HG02840 (cell line): ENCODE data around the gene CRYAB.

Experiments
- ATAC-seq: cut with Tn5 transposase; IDR thresholded peaks from one replicate; pipeline ENCODE4 v1.9.1; 2021; ENCODE audit warnings: mild to moderate bottlenecking, moderate library complexity, moderate number of reproducible peaks; ENCODE audit not compliant: unreplicated experiment, low FRiP score

Gene CRYAB, protein sequence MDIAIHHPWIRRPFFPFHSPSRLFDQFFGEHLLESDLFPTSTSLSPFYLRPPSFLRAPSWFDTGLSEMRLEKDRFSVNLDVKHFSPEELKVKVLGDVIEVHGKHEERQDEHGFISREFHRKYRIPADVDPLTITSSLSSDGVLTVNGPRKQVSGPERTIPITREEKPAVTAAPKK

DNA sequence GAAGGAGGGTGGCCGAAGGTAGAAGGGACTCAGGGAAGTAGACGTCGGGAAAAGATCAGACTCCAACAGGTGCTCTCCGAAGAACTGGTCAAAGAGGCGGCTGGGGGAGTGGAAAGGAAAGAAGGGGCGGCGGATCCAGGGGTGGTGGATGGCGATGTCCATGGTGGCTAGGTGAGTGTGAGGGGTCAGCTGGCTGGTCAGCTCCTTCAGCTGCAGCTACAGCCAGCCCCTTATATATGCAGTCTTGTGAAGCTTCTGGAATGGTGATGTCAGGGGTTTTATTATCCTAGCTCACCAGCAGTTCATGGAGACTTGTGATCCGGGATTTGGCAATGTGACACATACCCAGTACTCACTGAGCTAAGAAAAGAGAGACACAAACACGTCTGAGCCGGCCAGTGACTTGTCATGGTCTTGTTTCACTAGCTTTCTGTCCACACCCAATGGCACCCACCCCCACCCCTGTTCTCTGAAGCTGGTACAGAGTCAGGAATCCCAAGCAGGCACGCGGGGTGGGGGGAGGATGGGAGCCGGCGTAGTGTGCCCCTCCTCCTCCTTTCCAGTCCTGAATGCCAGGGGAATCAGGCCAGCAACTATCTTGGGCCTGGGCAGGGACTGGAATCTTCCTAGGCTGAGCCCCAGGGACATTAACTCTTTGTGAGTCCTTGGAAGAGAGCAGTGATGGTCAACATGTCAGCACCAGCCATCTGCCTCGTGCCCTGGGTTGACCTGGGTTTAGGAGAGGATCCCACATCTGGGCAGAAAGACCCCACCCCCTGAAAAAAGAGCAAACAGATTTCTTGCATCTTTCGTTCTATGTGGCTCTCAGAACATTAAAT, at the start of gene CRYAB:
TSS of gene CRYAB (minus strand) at position 208 of the 839 bp plus-strand sequence. CDS start at position 162, 46 bp downstream.
- no peak for ATAC-seq

DNA sequence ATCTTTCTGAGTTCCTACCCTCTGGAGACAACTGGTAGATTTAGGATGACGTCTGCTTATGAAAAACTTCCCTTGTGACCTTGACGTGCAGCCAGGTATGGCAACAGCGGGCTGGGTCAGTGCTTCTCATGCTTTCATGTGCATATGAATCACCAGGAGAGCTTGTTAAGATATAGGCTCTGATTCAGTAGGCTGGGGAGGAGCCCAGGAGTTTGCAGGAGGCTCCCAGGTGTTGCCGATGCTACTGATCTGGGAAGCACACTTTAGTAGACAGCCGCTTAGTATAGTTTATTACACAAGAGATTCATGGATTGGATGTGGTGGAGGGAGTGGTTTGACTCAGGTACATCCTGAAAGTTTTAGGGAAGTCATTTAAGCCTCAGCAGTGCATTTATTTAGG, 49.3 kb upstream of the CRYAB start:
- no peak for ATAC-seq

DNA sequence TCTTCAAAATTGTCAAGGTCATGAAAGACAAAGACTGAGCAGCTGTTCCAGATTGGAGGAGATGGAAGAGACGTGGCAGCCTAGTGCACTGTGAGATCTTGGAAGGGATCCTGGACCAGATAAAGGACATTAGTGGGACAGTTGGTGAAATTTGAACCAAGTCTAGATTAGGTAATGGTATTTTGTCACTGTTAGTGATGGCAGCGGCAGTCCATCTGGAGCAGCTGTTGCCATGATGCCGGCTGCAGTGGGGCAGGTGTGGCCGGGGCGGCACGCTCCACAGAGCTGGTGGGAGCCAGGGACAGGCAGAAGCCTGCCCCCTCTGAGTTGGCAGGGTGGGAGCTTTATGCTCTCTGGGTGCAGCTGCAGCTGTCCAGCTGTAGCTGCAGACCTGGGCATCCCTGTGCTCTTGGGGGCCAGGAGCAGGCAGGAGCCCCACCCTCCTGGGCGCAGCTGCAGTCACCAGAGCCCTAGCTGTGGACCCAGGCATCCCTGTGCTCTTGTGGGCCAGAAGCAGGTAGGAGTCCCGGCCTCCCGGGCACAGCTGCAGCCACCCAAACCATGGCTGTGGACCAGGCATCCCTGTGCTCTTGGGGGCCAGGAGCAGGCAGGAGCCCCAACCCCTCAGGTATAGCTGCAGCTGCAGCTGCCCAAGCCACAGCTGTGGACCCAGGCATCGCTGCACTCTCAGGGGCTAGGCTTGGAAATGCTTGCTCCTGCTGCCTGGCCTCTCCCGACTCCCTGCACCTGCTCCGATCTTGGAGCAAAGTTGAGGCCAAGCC, 46.3 kb upstream of the CRYAB start:
- ATAC-seq: no peak

DNA sequence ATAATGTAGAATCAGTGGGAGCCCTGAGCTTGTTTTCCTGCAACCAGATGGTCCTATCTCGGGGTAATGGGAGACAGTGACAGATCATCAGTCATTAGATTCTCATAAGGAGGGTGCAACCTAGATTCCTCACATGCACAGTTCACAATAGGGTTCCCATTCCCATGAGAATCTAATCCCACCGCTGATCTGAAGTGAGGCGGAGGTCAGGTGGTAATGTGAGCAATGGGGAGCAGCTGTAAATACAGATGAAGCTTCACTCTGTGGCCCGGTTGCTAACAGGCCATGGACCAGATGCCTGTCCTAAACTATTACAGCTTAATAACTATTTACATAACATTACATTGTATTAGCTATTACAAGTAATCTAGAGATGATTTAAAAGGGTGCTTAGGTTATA, 42.6 kb upstream of the CRYAB start:
- ATAC-seq: no peak

DNA sequence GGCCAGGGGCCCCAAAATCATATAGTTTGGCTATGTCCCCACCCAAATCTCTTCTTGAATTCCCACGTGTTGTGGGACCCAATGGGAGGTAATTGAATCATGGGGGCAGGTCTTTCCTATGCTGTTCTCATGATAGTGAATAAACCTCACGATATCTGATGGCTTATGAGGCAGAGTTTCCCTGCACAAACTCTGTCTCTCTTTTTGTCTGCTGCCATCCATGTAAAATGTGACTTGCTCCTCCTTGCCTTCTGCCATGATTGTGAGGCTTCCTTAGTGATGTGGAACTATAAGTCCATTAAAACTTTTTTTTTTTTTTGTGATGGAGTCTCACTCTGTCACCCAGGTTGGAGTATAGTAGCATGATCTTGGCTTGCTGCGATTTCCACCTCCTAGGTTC, 40.0 kb upstream of the CRYAB start:
- ATAC-seq: no peak

DNA sequence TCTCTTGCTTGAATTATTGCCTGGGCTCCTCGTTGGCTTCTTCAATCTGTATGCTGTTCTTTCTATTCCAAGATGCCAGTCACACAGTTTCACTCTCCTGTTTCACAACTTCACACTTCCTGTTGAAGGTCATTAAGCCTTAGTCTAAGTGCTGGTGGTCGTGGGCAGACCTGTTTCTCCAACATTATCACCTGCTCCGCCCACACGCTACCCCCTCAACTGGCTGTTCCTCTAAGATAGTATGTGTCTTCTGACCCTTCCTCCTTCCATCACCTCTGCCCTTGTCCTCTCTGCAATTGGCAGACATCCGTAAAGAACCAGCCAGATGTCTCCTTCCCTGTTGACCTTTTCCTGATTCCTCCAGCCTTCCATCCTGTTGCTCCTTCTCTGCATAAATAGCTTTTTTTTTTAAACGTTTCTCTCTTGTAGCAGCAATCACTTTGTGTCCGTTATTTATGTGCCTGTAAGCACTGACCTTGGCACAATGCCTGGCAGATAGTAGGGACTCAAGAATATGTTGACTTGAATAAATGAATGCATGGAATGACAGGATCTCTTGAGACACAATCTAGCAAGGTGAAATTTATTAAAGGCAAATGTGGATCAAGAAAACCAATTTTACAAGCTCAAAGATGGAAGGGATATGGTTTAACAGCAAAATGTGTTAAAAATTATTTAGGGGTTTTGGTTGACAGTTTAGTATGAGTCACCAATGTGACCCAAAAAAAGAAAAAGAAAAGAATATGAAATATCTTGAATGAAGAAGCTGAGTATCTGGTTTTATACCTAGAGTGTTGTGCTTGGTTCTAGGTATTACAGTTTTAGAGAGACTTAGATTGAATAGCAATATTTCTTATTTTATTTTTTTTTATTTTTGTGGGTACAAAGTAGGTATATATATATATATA, 38.2 kb upstream of the CRYAB start:
- no peak for ATAC-seq

DNA sequence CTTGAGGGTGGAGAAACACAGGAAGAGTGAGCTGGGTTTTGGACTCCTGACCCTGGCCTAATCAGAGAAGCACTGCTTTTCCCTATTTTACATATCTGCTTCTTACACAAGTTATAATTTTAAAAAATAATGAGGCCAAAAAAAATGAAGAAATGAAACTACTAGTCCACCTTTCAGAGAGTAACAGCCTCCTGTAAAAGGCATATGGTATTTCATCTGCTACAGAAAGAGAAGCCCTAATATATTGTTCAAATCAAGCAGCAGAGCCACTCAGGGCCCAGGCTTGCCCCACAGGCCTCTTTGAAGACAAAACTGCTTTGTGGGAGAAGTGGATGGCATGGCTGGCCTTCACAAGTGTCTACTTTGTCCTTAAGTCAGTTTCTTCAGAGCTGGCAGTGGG, 35.6 kb upstream of the CRYAB start:
- ATAC-seq: no peak

DNA sequence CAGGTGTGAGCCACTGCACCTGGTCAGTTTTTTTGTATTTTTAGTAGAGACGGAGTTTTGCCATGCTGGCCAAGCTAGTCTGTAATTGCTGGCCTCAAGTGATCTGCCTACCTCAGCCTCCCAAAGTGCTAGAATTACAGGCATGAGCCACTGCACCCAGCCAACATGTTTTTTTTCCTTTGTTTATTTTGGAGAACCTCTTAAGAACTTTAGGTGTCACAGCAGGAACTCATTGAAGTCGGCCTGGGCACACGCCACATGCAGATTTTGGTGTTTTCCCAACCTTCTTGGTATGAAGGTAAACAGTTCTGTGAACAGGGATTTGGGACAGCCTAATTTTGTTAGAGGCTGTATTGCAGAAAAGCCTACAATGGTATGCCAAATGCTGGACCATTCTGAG, 34.9 kb upstream of the CRYAB start:
- no peak for ATAC-seq

DNA sequence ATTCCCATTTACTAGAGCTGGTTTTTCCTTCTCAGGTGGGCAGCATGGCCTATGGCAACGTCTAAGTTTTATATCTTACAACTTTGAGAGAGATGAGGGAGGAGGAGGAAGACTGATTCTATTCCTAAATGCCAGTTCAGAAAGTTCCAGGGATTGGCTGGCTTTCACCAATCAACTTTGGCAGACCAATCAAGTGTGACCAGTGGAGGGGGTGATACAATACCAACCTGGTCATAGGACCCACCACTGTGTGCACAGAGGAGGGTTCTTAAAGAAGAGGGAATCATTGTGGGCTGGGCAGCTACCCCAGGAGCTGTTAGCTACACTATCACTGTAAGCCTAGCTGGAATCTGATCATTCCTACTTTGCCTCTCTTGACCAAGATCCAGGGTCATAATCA, 33.6 kb upstream of the CRYAB start:
- no peak for ATAC-seq

DNA sequence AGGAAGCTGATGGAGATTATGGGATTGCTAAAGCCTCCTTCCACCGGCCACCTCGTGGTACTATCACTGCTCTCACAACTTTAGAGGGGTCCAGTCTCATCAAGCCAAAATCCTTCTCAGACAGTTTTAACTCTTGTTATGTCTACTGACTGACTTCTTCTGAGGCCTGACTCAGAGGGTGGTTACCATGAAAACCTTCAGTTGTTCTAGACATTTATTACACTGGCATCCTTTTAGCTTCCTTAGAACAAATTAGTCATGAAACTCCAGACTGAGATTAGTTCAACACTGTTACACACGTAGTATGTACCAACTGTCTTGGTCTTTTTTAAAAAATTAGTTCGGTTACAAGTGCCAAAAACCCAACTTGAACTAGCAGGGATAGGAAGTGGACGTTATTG, 33.1 kb upstream of the CRYAB start:
- ATAC-seq: no peak

DNA sequence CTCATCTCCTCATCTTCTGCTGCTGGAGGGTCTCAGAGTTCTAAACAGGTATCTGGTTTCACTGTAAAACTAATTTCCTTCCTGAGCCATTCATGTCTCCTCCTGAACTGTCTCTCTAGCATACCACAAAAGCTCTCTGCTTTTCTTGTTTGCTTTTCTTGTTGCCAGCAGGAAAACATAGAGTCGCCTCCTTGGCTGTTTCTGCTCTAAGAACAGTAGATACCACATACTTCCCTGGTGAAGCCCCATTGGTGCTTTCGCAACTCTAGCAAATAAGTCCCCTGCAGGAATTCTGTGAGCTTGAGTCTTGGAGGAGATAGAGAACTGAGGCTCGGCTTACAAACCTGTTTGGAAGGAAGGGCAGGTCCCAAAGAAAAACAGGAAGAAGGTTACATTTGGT, 32.6 kb upstream of the CRYAB start:
- ATAC-seq: no peak

DNA sequence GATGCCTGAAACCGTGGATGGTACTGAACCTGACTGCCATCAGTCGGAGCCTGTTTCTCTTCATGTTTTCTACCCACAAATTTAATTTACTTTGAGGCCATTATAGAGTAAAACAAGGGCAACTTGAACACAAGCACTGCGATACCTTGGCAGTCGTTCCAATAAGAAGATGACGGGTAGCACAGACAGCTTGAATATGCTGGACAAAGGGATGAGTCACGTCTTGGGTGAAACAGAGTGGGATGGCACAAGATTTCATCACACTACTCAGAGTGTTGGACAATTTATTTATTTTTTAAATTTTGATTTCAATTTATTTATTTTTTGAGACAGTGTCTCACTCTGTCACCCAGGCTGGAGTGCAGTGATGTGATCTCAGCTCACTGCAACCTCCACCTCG, 31.3 kb upstream of the CRYAB start:
- no peak for ATAC-seq

DNA sequence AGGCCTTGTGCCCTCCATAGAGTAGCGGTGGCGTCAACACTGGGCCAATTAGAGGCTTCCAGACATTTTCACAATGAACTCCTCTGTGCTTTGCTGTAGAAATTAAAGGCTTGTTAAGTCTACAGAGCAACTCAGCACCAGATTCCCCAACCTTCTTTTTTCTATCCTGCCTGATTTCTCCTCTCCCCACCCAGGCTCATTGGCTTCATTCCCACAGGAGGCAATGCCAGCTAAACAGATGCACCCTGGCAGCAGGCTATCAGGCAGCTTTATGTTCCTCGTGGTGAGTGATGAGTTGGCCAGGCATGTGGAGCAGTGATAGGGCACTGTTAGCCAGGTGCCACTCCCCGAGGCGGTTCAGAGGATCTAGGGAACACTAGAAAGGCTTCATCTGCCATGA, 30.4 kb upstream of the CRYAB start:
- ATAC-seq: no peak

DNA sequence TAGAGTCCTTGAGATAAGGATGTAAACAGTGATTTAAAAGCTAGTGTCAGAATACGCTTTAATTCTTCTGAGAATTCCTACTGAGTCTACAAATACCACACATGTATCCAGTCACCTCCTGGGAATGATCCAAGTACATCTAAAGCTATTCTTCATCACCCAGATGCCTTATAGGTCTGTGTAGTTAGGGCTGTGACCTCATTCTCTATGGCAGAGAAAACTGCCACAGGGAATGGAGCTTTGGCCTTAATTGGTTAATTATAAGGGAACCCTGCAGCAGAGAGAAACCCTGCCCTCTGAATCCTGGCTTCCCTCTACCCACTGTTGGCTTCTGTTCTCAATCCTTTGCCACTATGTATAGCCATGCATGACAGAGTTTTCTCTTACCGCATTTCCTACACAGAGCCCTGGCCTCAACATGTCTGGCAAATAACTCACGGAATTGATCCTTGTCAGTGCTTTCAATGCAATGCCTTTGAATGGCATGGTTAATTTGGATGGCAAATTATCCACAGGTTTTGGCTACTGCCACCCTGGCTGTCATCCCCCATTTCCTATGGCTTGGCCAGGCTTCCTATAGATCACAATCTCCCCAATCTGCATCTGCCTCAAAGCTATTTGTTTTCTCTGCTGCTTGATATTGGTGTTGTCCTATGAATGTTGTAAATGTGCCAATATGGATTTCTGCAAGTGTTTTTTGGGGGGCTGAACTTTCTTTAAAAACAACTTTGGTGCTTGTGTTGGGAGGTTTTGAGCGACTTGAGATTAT, 28.4 kb upstream of the CRYAB start:
- ATAC-seq: no peak

DNA sequence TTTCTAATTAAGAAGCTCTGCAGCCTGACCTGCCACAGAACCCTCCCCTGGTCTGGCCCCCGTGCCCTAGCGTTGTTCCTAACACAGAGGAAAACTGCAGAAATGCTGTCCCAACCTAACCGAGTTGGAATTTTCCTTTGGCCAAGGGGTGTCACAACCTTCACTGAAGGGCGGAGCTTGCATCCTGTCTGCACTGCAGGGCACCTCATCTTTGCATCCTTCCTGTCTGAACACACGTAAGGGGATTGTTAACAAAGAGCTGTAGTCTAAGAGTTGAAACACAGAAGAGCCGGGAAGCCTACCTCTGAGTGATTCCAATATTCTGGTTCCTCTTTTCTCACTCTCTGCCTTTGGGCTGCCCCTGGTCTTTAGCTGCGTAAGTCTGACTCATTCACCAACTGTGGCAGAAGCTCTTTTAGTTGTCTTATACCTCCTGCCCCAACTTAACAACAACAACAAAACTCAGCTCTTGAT, 27.2 kb upstream of the CRYAB start:
- peak; percentile 80 for ATAC-seq

DNA sequence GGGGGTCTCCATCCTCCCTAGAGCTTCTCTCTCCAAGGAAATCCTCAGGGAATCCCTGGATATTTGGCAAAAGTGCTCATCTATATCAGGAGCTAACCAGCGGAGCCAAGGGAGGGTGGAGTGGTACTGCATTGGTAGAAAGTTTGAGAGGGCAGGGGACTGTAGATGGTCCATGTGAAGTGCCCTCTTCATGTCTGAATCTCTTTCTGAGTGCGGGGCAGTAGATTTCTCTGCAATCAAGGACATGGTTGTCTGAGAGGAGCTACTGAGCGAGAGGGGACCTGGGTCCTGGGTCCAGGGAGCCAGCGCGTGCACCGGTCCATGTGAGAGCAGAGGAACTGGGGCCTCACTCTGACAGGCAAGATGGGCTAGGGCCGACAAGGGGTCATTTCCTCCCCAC, 26.3 kb upstream of the CRYAB start:
- no peak for ATAC-seq

DNA sequence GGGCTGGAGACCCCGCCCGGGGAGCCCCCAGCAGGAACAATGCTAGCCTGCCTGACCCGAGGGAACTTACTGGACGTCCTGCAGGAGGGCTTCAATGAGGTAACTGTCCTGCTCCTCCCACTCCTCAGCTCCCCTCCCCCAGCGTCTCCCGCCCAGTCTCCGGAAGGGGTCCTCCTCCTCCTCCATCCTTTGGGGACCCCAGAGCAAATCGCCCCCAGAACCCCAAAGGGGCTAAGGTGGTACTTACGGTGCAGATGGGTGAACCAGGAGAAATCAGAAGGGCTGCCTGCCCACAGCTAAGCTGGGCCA, 25.8 kb upstream of the CRYAB start:
- ATAC-seq: no peak

DNA sequence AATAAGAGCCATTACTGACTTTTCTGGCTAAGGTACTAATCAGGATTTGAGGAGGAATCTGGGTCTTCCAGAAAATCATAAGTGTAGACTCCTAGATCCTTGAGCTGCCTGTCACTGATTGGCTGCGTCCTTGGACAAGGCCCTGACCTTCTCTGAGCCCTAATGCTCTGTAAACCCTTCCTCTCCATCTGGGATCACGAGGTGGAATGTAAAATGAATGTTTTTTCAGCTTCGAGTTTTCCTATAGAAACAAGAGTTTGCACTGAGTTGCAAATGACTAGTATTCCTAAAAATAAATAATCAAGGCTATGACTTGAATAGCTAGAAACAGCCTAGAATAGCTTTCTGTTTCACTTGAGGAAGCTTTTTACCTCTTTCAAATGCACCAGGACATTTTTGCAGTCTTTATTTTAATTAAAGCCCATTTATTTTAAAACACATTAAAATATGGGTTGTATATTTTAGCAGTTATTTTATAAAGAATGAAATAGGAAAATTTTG, 24.5 kb upstream of the CRYAB start:
- no peak for ATAC-seq

DNA sequence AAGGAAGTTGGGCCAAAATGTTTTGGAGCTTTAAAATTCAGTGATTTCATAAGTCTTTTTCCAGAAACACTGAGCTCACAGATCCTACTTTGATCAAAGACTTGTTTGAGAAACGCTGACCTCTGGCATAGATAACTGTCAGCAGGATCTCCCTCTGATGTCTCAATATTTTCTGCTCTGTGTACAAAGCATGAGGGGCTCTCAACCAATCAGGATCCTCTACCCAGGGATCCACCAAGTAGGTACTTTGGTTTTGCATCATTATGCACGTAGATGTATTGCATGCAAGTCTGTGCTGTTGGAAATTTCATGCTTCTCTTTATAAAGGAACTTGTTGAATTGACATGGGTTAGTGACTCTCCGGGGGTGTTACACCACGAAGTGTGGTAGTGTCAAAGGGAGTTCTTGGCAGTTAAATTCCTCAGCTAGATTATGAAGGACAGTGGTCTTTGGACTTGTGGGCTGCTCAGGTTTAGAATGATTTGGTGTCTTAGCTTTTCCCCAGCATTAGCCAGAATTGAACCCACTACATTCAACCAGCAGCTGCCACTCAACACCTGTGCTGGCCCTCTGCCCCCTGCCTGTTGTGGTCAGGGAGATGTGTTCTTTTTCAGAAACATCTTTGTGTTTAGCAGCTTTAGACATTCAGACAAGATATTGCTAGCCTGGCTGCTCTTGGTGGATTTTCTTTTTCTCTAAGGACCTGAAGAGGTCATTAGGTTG, 23.9 kb upstream of the CRYAB start:
- no peak for ATAC-seq
